K562 (cell line): ENCODE measurements around the gene SDCBP2. TPM values are rescaled to one million over a fixed set of nuclear protein-coding genes. Genes with fewer than 3 reads are reported as not detected.

Experiments
- ATAC-seq: fragments of 200-7000 bp; cut with Tn5 transposase; 3 replicates; pipeline ENCODE4 v1.9.1; 2020; ENCODE audit warnings: moderate library complexity
- BruUV-seq: library from RNA; stranded (reverse); fragments of 400-500 nt; replicated peaks from 2 replicates; lab custom pipeline; 2021; lab: Mats Ljungman, UMichigan
- CTCF ChIA-PET: fragments of 300-600 bp; formaldehyde crosslinking; extraction: SDS; loops from one replicate; lab custom pipeline; 2021; ENCODE audit warnings: low intra/inter-chr PET ratio; lab: Yijun Ruan, JAX
- POLR2A ChIA-PET: fragments of 300-600, 350-650 bp; sonication (Branson Sonifier 250); formaldehyde crosslinking; extraction: SDS; loops from one replicate; lab custom pipeline; 2021; ENCODE audit warnings: antibody characterized with exemption, inconsistent platforms; lab: Yijun Ruan, JAX
- DNase-seq, 4 experiments: peaks; one replicate each; pipeline versions ENCODE4 v3.0.0 to v3.0.0-alpha.2; 2011 to 2018; ENCODE audit warnings: low spot score in 3 of 4, mixed read lengths in 3 of 4; ENCODE audit errors: extremely low read depth in 1 of 4
- FAIRE-seq: peaks from 2 replicates; lab custom pipeline; 2011; peaks lifted over from hg19 to GRCh38; lab: Jason Lieb, UNC
- H2AFZ ChIP-seq: 2 replicates; pipeline ENCODE4 v1.6.0; 2011; ENCODE audit warnings: low read depth, low read length, control low read depth, inconsistent platforms
- H3K27ac ChIP-seq: fragments of 200-600 bp; 3 replicates; pipeline ENCODE4 v1.8.0; 2011; ENCODE audit warnings: low read depth, mild to moderate bottlenecking, control low read depth, inconsistent platforms, low read length, moderate library complexity, mixed read lengths; ENCODE audit errors: extremely low read depth
- H3K27me3 ChIP-seq, 2 experiments: fragments of 300-600 bp in 1 of 2; 2 replicates in 1 of 2; 3 replicates in 1 of 2; pipeline versions ENCODE4 v1.6.0 to v1.8.0; 2011; ENCODE audit warnings: inconsistent platforms in 2 of 2, low read length in 2 of 2, mild to moderate bottlenecking in 1 of 2, mixed read lengths in 1 of 2, moderate library complexity in 1 of 2; ENCODE audit not compliant: control insufficient read depth in 2 of 2, insufficient read depth in 2 of 2
- H3K36me3 ChIP-seq: fragments of 300-600 bp; 3 replicates; pipeline ENCODE4 v1.8.0; 2011; ENCODE audit warnings: mild to moderate bottlenecking, low read length, inconsistent platforms; ENCODE audit not compliant: control insufficient read depth, insufficient read depth
- H3K4me1 ChIP-seq, 2 experiments: fragments of 200-600 bp in 1 of 2; replicated peaks in 1 of 2; 2 replicates in 1 of 2; 3 replicates in 1 of 2; pipeline versions ENCODE4 v1.5.1 to v1.8.0; 2011; ENCODE audit warnings: inconsistent platforms in 2 of 2, low read length in 2 of 2, mild to moderate bottlenecking in 1 of 2, mixed read lengths in 1 of 2, moderate library complexity in 1 of 2; ENCODE audit not compliant: control insufficient read depth in 2 of 2, insufficient read depth in 2 of 2
- H3K4me2 ChIP-seq: 2 replicates; pipeline ENCODE4 v1.6.1; 2011; ENCODE audit warnings: low read length, control low read depth, inconsistent platforms, mixed read lengths; ENCODE audit not compliant: insufficient read depth
- H3K4me3 ChIP-seq: fragments of 200-600 bp; sonication (generic), shearing (Covaris generic); 2 replicates; pipeline ENCODE4 v1.5.1; 2016; ENCODE audit warnings: control low read depth, inconsistent platforms
- H3K79me2 ChIP-seq: fragments of 200-600 bp; 3 replicates; pipeline ENCODE4 v1.8.0; 2011; ENCODE audit warnings: low read length, inconsistent platforms; ENCODE audit not compliant: control insufficient read depth, insufficient read depth
- H3K9ac ChIP-seq, 2 experiments: 2 replicates each; pipeline versions ENCODE4 v1.6.0 to v1.6.1; 2011; ENCODE audit warnings: low read depth in 2 of 2, low read length in 2 of 2, control low read depth in 1 of 2, inconsistent platforms in 1 of 2, mild to moderate bottlenecking in 1 of 2, mixed read lengths in 1 of 2; ENCODE audit not compliant: insufficient read depth in 1 of 2
- H3K9me1 ChIP-seq: one replicate; pipeline ENCODE4 v1.6.0; 2011; ENCODE audit warnings: inconsistent platforms, mild to moderate bottlenecking, low read length, moderate library complexity; ENCODE audit not compliant: control insufficient read depth, insufficient read depth
- H3K9me3 ChIP-seq: replicated peaks from 2 replicates; pipeline ENCODE4 v1.5.1; 2011; ENCODE audit warnings: low read depth, low read length, inconsistent platforms; ENCODE audit not compliant: control insufficient read depth, insufficient read depth
- H4K20me1 ChIP-seq: replicated peaks from 2 replicates; pipeline ENCODE4 v1.6.1; 2011; ENCODE audit warnings: low read length, inconsistent platforms, mixed read lengths; ENCODE audit not compliant: control insufficient read depth, insufficient read depth
- ELF4 ChIP-seq: fragments of 450-650 bp; formaldehyde crosslinking; IDR thresholded peaks from 2 replicates; pipeline ENCODE4 v1.4.0; 2022; ENCODE audit warnings: missing genetic modification characterization
- KLF13 ChIP-seq: fragments of 450-650 bp; IDR thresholded peaks from 2 replicates; pipeline ENCODE4 v1.6.1; 2016; ENCODE audit warnings: missing genetic modification characterization, low read depth, mild to moderate bottlenecking, missing compliant biosample characterization, moderate library complexity, borderline replicate concordance
- LEF1 ChIP-seq: fragments of 450-650 bp; IDR thresholded peaks from 2 replicates; pipeline ENCODE4 v1.6.1; 2016; ENCODE audit warnings: mild to moderate bottlenecking
- NFYB ChIP-seq: IDR thresholded peaks from 2 replicates; pipeline ENCODE4 v1.6.1; 2011; ENCODE audit warnings: mild to moderate bottlenecking, moderate library complexity; ENCODE audit not compliant: insufficient read length; ENCODE audit errors: extremely low read depth
- SUPT5H ChIP-seq: fragments of 450-650 bp; IDR thresholded peaks from 2 replicates; pipeline ENCODE4 v1.6.1; 2016
- U2AF1 ChIP-seq: fragments of 200-400 bp; formaldehyde crosslinking; optimal IDR thresholded peaks from 2 replicates; pipeline ENCODE3; 2017; ENCODE audit warnings: mild to moderate bottlenecking, low read depth, low read length, moderate library complexity
- ZFP36 ChIP-seq: fragments of 150-350 bp; IDR thresholded peaks from 2 replicates; pipeline ENCODE4 v1.6.1; 2018; ENCODE audit warnings: low read length, low read depth; ENCODE audit not compliant: partially characterized antibody
- ZNF184 ChIP-seq: sonication (generic); formaldehyde crosslinking; IDR thresholded peaks from 2 replicates; pipeline ENCODE4 v1.5.0; 2020; ENCODE audit warnings: missing genetic modification reagents
- WGBS: fragments of 100-300 bp; shearing (Covaris generic); methylation state at CpG from one replicate; pipeline ENCODE4 v1.1.6; 2016; ENCODE audit warnings: low coverage, mixed read lengths; ENCODE audit not compliant: insufficient coverage; ENCODE audit errors: missing lambda C conversion rate; 5-methylcytosine and 5-hydroxymethylcytosine counted together
- in situ Hi-C: fragments of 300-500 bp; cut with MboI; formaldehyde crosslinking; loops from 4 replicates; pipeline ENCODE4 v1.15.0; 2018; ENCODE audit warnings: inconsistent platforms, mixed read lengths
- intact Hi-C: fragments of 100-400 bp; cut with micrococcal nuclease; formaldehyde crosslinking; loops from 2 replicates; pipeline ENCODE4 v1.14.2; 2022
- polyA plus RNA-seq, 8 experiments: library from polyadenylated mRNA; depleted of rRNA in 4 of 8; stranded (reverse) in 5 of 8; unstranded in 3 of 8; fragments of >200 nt; fragmentation: Nextera tagmentation in 2 of 8; fragmentation: Illumina TruSeq in 1 of 8; extraction: Ambion mirVana in 2 of 8; extraction: Trizol in 1 of 8; gene quantifications; 2 replicates each; pipeline versions ENCODE4 v1.2.1 to v1.2.3, GENCODE V29; 2011 to 2014; ENCODE audit warnings: inconsistent platforms in 1 of 8, missing spikeins in 1 of 8
- total RNA-seq, 7 experiments: library from RNA; depleted of rRNA in 6 of 7; stranded (reverse); fragments of >200 nt in 6 of 7; fragmentation: Illumina TruSeq in 2 of 7; extraction: Trizol in 2 of 7; gene quantifications; 2 replicates each; pipeline versions ENCODE4 v1.2.1 to v1.2.3, GENCODE V29; 2011 to 2021; ENCODE audit warnings: low replicate concordance in 1 of 7
- TF ChIP-seq, protein P1 (sequence below): sonication (generic); formaldehyde crosslinking; IDR thresholded peaks from 2 replicates; pipeline ENCODE4 v1.5.0; 2020; ENCODE audit warnings: missing genetic modification reagents
- TF ChIP-seq, protein P2 (sequence below): fragments of 450-650 bp; formaldehyde crosslinking; IDR thresholded peaks from 2 replicates; pipeline ENCODE4 v1.4.0; 2022; ENCODE audit warnings: missing genetic modification characterization
- TF ChIP-seq, protein P3 (sequence below): fragments of 450-650 bp; formaldehyde crosslinking; conservative IDR thresholded peaks from 2 replicates; pipeline ENCODE4 v1.4.0; 2022; ENCODE audit warnings: mild to moderate bottlenecking, missing genetic modification characterization

Gene SDCBP2
- total and polyA plus RNA-seq, 9 of the 15 experiments (the other 6 are each of a cell fraction or from before 2014, with no cell fraction given) = 0.06 to 1.2 (median 0.80) TPM

DNA sequence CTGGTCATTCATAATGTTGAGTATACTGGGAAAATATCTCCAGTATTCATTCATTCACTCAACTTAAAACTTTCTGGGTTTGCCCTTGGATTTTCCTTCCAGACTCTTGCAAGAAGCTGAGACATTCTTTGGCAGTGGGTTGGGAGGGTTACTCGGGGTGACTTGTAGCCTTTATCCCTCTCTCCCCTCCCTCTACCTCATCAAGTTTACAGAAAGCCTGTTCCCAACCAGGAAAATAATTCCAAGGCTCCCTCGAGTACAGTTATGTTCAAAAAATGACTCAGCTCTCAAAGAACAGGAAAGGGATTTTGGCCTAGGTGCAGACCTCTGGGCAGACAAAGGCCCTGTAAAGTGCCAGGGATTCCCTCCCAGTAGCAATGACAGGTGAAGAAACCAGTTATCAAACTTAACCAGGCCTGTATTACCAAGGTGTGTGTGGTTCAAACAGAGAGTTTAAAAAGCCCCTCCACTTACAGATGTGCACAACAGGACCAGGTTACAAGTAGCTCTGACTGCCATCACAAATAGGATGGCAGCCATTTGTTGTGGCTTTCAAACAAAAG lies 41.7 kb upstream of the SDCBP2 start:
- H3K27ac ChIP-seq = no peak overlapping the region
- H2AFZ ChIP-seq = no peak overlapping the region
- no peaks in the 10 kb centered on the region for H3K4me1 ChIP-seq
- DNase-seq = no peak
- intact Hi-C loops = no loop called here
- CTCF ChIA-PET = no interaction called here
- H4K20me1 ChIP-seq = 0 out of 2 replicates have a peak, but pooled peaks cover 4% of the 10 kb centered on the region
- WGBS = 60% methylated on average over 1 of the region's 2 CpGs
- H3K9me3 ChIP-seq = no peaks in the 10 kb centered on the region
- no peak for ATAC-seq
- no peak overlapping the region for H3K4me2 ChIP-seq
- no peaks in the 10 kb centered on the region for H3K27me3 ChIP-seq
- POLR2A ChIA-PET = interaction anchor here (0.6 to 1.1 kb wide), 2 partner anchors 9 to 20 kb away, joined by 3 read pairs; no protein-coding TSS in a partner anchor
- no peaks in the 10 kb centered on the region for H3K9me1 ChIP-seq
- no peak overlapping the region for H3K4me3 ChIP-seq
- H3K9ac ChIP-seq = no peak overlapping the region
- peaks cover 22% of the 10 kb centered on the region for H3K79me2 ChIP-seq
- BruUV-seq = no TSS peak
- in situ Hi-C loops = no loop called here
- peaks cover 72% of the 10 kb centered on the region; the same call in 2 of the 3 replicates for H3K36me3 ChIP-seq
- TF ChIP-seq KLF13 (tag) = no peak
- TF ChIP-seq NFYB = no peak
- no peak for TF ChIP-seq ZFP36
- TF ChIP-seq, protein P1, sequence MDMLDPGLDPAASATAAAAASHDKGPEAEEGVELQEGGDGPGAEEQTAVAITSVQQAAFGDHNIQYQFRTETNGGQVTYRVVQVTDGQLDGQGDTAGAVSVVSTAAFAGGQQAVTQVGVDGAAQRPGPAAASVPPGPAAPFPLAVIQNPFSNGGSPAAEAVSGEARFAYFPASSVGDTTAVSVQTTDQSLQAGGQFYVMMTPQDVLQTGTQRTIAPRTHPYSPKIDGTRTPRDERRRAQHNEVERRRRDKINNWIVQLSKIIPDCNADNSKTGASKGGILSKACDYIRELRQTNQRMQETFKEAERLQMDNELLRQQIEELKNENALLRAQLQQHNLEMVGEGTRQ = no peak
- TF ChIP-seq SUPT5H = no peak
- no peak for TF ChIP-seq ZNF184 (CRISPR knock-in tag)
- TF ChIP-seq, protein P2, sequence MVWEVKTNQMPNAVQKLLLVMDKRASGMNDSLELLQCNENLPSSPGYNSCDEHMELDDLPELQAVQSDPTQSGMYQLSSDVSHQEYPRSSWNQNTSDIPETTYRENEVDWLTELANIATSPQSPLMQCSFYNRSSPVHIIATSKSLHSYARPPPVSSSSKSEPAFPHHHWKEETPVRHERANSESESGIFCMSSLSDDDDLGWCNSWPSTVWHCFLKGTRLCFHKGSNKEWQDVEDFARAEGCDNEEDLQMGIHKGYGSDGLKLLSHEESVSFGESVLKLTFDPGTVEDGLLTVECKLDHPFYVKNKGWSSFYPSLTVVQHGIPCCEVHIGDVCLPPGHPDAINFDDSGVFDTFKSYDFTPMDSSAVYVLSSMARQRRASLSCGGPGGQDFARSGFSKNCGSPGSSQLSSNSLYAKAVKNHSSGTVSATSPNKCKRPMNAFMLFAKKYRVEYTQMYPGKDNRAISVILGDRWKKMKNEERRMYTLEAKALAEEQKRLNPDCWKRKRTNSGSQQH = no peak
- TF ChIP-seq, protein P3, sequence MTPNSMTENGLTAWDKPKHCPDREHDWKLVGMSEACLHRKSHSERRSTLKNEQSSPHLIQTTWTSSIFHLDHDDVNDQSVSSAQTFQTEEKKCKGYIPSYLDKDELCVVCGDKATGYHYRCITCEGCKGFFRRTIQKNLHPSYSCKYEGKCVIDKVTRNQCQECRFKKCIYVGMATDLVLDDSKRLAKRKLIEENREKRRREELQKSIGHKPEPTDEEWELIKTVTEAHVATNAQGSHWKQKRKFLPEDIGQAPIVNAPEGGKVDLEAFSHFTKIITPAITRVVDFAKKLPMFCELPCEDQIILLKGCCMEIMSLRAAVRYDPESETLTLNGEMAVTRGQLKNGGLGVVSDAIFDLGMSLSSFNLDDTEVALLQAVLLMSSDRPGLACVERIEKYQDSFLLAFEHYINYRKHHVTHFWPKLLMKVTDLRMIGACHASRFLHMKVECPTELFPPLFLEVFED = no peak
- TF ChIP-seq U2AF1 = no peak
- no peak for TF ChIP-seq ELF4 (CRISPR knock-in tag)
- no peak for TF ChIP-seq LEF1
- no peak for FAIRE-seq
